HepG2 (cell line): Measurements from ENCODE around the gene DEDD2. TPM values are rescaled to one million over a fixed set of nuclear protein-coding genes. Genes with fewer than 3 reads are reported as not detected.

Experiments used
- ATRX ChIP-seq: sonication (generic); formaldehyde crosslinking; IDR thresholded peaks from 2 replicates; pipeline ENCODE4 v1.4.0; 2020; ENCODE audit warnings: missing genetic modification reagents, borderline replicate concordance
- BHLHE40 ChIP-seq: IDR thresholded peaks from 2 replicates; pipeline ENCODE4 v1.6.1; 2011; ENCODE audit warnings: low read length, improper control_type of control experiment
- ELF4 ChIP-seq: sonication (generic); formaldehyde crosslinking; IDR thresholded peaks from 2 replicates; pipeline ENCODE4 v1.5.0; 2020; ENCODE audit warnings: missing genetic modification reagents, mild to moderate bottlenecking, moderate library complexity, borderline replicate concordance
- JUNB ChIP-seq: sonication (generic); formaldehyde crosslinking; IDR thresholded peaks from 2 replicates; pipeline ENCODE4 v1.8.0; 2022; ENCODE audit warnings: missing genetic modification reagents, mild to moderate bottlenecking, borderline replicate concordance
- KDM5B ChIP-seq: sonication (generic); formaldehyde crosslinking; IDR thresholded peaks from 2 replicates; pipeline ENCODE4 v1.4.0; 2020; ENCODE audit warnings: missing genetic modification reagents, mild to moderate bottlenecking, borderline replicate concordance
- NR2F6 ChIP-seq, 2 experiments: IDR thresholded peaks; 2 replicates each; pipeline ENCODE4 v1.6.1; 2016; ENCODE audit warnings: antibody characterized with exemption in 1 of 2, mild to moderate bottlenecking in 1 of 2
- REST ChIP-seq, 2 experiments: IDR thresholded peaks; 2 replicates each; pipeline ENCODE4 v1.6.1; 2011 to 2012; ENCODE audit warnings: low read length in 2 of 2, borderline replicate concordance in 1 of 2, low read depth in 1 of 2, mild to moderate bottlenecking in 1 of 2, moderate library complexity in 1 of 2
- SMAD3 ChIP-seq: sonication (generic); formaldehyde crosslinking; IDR thresholded peaks from 2 replicates; pipeline ENCODE4 v1.4.0; 2020; ENCODE audit warnings: missing genetic modification reagents
- STAT6 ChIP-seq: sonication (generic); formaldehyde crosslinking; IDR thresholded peaks from 2 replicates; pipeline ENCODE4 v1.4.0; 2020; ENCODE audit warnings: missing genetic modification reagents, mild to moderate bottlenecking, borderline replicate concordance
- polyA plus RNA-seq, 8 experiments: library from polyadenylated mRNA; depleted of rRNA in 3 of 8; stranded (reverse) in 7 of 8; unstranded in 1 of 8; fragments of >200 nt; fragmentation: Illumina TruSeq in 4 of 8; extraction: Trizol in 4 of 8; gene quantifications; 2 replicates each; pipeline versions ENCODE4 v1.2.1 to v1.2.3, GENCODE V29; 2011 to 2016; ENCODE audit warnings: low read depth in 4 of 8, missing spikeins in 1 of 8, mixed read lengths in 1 of 8; ENCODE audit not compliant: insufficient read depth in 1 of 8
- total RNA-seq, 5 experiments: library from RNA; depleted of rRNA; stranded (reverse); fragments of >200 nt; fragmentation: Illumina TruSeq; extraction: Trizol; gene quantifications; 2 replicates each; pipeline ENCODE4 v1.2.3, GENCODE V29; 2016; ENCODE audit warnings: low read depth in 1 of 5
- TF ChIP-seq, protein P1 (sequence below): sonication (generic); formaldehyde crosslinking; IDR thresholded peaks from 2 replicates; pipeline ENCODE4 v1.5.0; 2020; ENCODE audit warnings: mild to moderate bottlenecking, missing genetic modification reagents
- TF ChIP-seq, protein P2 (sequence below): IDR thresholded peaks from 2 replicates; pipeline ENCODE4 v1.6.1; 2018; ENCODE audit warnings: missing genetic modification reagents, mild to moderate bottlenecking, missing compliant biosample characterization

Gene DEDD2
- total and polyA plus RNA-seq, 2 of the 13 experiments (the other 11 are each of a cell fraction or from before 2014, with no cell fraction given): 19.2 to 24.7 TPM

GRCh38 chr19:42242512-42243409 lies 25.3 kb upstream of the DEDD2 start, which contains the start of gene GSK3A (continued):
- no peak for TF ChIP-seq JUNB (CRISPR knock-in tag)
- TF ChIP-seq BHLHE40: peak; percentile 44
- TF ChIP-seq, protein P1, sequence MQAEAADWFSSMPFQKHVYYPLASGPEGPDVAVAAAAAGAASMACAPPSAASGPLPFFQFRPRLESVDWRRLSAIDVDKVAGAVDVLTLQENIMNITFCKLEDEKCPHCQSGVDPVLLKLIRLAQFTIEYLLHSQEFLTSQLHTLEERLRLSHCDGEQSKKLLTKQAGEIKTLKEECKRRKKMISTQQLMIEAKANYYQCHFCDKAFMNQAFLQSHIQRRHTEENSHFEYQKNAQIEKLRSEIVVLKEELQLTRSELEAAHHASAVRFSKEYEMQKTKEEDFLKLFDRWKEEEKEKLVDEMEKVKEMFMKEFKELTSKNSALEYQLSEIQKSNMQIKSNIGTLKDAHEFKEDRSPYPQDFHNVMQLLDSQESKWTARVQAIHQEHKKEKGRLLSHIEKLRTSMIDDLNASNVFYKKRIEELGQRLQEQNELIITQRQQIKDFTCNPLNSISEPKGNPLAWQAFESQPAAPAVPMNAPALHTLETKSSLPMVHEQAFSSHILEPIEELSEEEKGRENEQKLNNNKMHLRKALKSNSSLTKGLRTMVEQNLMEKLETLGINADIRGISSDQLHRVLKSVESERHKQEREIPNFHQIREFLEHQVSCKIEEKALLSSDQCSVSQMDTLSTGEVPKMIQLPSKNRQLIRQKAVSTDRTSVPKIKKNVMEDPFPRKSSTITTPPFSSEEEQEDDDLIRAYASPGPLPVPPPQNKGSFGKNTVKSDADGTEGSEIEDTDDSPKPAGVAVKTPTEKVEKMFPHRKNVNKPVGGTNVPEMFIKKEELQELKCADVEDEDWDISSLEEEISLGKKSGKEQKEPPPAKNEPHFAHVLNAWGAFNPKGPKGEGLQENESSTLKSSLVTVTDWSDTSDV (CRISPR knock-in tag): no peak; the same call in 1 of the 2 replicates
- TF ChIP-seq STAT6 (CRISPR knock-in tag): peak; percentile 65; the same call in 1 of the 2 replicates
- 0 out of 2 replicates have a peak, but pooled peaks have one; percentile 16 for TF ChIP-seq NR2F6 (IDR thresholded peaks at IDR 0.05)
- TF ChIP-seq NR2F6 (CRISPR knock-in tag; IDR thresholded peaks at IDR 0.05): no peak
- TF ChIP-seq ELF4 (CRISPR knock-in tag): peak; percentile 93; the same call in 1 of the 2 replicates
- TF ChIP-seq, protein P2, sequence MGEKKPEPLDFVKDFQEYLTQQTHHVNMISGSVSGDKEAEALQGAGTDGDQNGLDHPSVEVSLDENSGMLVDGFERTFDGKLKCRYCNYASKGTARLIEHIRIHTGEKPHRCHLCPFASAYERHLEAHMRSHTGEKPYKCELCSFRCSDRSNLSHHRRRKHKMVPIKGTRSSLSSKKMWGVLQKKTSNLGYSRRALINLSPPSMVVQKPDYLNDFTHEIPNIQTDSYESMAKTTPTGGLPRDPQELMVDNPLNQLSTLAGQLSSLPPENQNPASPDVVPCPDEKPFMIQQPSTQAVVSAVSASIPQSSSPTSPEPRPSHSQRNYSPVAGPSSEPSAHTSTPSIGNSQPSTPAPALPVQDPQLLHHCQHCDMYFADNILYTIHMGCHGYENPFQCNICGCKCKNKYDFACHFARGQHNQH: 0 out of 2 replicates have a peak, but pooled peaks have one; percentile 60
- TF ChIP-seq KDM5B: peak; percentile 84; the same call in 1 of the 2 replicates
- peak; percentile 20; the same call in 1 of the 2 replicates for TF ChIP-seq SMAD3
- TF ChIP-seq REST (IDR thresholded peaks at IDR 0.05; ENCODE audit: borderline replicate concordance in 1 of 2, low read depth in 1 of 2, low read length in 2 of 2): peak in 1 of 2 experiments; percentile 70; a peak in 2 of 4 replicates
- no peak for TF ChIP-seq ATRX (CRISPR knock-in tag)
